ENCODE results near the gene PXN. TPM values are rescaled to one million over a fixed set of nuclear protein-coding genes. Genes with fewer than 3 reads are reported as not detected.
"Not testable (repeated sequence)": the region's sequence is repeated elsewhere in the genome, so short reads cannot be mapped to it uniquely, and the experiment has no call there.

PXN gene
- total RNA-seq, 1 experiment from 2014 or later, result 89.9 TPM

GRCh38 chr12:120253313-120253712 lies 12.2 kb downstream of the PXN start:
- not testable (repeated sequence) for DNase-seq; H3K4me3 ChIP-seq (ENCODE audit: insufficient read depth, low read depth, low read length); H3K27me3 ChIP-seq (ENCODE audit: control insufficient read depth, insufficient read depth, low read length); H3K36me3 ChIP-seq (replicated peaks; ENCODE audit: control insufficient read depth, insufficient read depth, low read length)

- no peak for DNase-seq
- Histone ChIP-seq H3K4me3 (ENCODE audit: insufficient read depth, low read depth, low read length) (no peak overlapping the region), H3K36me3 (replicated peaks; ENCODE audit: control insufficient read depth, insufficient read depth, low read length) (no peaks in the 10 kb centered on the region; the same call in 1 of the 2 replicates), H3K27me3 (ENCODE audit: control insufficient read depth, insufficient read depth, low read length) (no peaks in the 10 kb centered on the region)
These were observed 13.2 kb downstream of the PXN start for GRCh38 chr12:120252071-120252906.

DNA sequence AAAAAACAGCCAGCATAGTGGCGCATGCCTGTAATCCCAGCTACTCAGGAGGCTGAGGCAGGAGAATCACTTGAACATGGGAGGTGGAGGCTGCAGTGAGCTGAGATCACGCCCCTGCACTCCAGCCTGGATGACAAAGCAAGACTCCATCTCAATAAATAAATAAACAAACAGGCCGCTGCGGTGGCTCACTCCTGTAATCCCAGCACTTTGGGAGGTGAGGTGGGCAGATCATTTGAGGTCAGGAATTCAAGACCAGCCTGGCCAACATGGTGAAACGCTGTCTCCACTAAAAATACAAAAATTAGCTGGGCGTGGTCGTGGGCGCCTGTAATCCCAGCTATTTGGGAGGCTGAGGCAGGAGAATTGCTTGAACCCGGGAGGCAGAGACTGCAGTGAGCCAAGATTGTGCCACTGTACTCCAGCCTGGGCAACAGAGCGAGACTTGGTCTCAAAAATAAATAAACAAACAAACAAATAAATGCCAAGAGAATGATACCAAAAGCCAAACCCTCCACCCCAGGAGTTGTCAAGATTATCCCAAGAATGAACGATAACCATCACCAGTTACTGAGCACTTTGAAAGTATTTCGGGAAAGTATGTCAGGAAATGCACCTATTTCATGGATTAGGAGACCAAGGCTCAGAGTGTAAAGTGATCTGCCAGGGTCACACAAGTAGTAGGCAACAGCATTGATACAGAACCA lies 14.0 kb downstream of the PXN start:
- not testable (repeated sequence) for H3K27me3 ChIP-seq (ENCODE audit: control insufficient read depth, insufficient read depth, low read length); H3K4me3 ChIP-seq (ENCODE audit: insufficient read depth, low read depth, low read length); H3K36me3 ChIP-seq (replicated peaks; ENCODE audit: control insufficient read depth, insufficient read depth, low read length); DNase-seq

DNA sequence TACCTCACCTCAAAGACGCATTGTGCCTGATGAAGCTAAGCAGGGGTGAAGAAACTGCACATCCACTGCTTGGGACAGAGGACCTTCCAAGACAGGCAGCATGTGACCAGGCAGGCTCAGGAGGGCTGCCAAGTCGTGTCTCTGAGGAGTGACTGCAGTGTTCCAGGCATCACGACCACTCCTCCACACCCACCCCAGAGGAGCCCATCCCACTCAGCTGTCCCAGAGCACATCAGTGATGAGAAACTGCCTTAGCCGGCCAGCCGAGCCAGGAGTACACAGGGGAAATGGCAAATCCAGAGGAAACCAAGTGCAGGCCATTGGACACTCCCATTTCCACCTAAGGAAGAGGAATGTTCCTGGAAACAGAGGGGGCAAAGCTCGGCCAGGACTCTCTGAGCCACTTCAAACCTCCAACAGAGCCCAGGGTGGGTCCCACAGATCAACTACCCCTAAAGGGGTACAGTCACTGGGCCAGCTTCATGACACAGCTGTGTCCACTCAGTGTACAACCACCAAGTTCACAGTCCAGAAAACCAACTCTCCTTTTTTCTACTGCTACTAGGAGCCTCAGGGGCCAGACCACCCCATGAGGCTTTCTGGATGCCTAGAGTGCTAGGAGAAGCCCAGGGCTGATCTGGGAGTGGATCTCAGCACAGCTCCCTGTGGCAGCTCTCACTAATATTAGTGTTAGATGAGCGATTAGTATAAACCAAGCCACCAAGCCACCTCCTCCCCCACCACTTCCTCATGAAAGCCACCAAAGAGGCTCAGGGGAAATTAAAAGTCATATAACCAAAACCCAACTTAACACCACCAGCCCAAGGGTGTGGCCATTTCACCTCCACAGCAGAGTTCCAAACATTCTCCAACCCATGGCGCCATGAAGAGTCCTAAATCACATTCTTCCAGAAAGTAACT lies 15.4 kb downstream of the PXN start:
- H3K36me3 ChIP-seq (replicated peaks; ENCODE audit: control insufficient read depth, insufficient read depth, low read length), result no peaks in the 10 kb centered on the region; the same call in 1 of the 2 replicates
- H3K27me3 ChIP-seq (ENCODE audit: control insufficient read depth, insufficient read depth, low read length), result no peaks in the 10 kb centered on the region
- DNase-seq, result no peak
- no peak overlapping the region for H3K4me3 ChIP-seq (ENCODE audit: insufficient read depth, low read depth, low read length)

DNA sequence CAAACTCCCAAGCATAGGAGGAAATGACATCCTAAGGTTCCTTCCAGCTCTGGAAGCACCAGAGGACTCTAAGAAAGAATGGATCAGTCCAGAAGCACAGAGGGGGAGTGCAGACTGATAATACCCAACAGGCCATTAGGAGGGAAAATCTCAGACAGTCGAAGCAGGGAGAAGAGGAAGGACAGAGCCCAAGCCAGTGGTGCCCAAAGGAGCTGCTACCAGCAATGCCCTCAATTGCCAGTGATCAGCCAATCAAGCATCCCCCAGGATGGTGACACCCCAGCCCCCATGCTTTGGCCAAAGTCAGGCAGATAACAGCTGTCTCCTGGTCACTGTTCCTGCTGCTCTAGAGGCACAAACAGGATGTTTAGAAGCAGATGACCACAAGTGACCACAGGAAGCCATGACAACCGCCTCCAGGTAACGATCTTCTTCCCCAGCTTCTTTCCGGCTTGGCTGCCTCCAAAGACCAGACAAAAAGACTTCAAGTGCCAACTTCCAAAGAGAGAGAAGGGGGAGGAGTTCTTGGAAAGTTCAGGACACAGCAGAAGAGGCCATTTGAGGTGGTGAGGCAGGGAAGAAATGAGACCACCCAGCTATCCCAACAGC lies 16.2 kb downstream of the PXN start:
- Histone ChIP-seq H3K4me3 (ENCODE audit: insufficient read depth, low read depth, low read length) (no peak overlapping the region), H3K27me3 (ENCODE audit: control insufficient read depth, insufficient read depth, low read length) (no peaks in the 10 kb centered on the region), H3K36me3 (replicated peaks; ENCODE audit: control insufficient read depth, insufficient read depth, low read length) (no peaks in the 10 kb centered on the region; the same call in 1 of the 2 replicates)
- no peak for DNase-seq

GRCh38 chr12:120247621-120248030 lies 17.9 kb downstream of the PXN start:
- Histone ChIP-seq H3K27me3 (ENCODE audit: control insufficient read depth, insufficient read depth, low read length) (no peaks in the 10 kb centered on the region), H3K4me3 (ENCODE audit: insufficient read depth, low read depth, low read length) (no peak overlapping the region), H3K36me3 (replicated peaks; ENCODE audit: control insufficient read depth, insufficient read depth, low read length) (no peaks in the 10 kb centered on the region; the same call in 1 of the 2 replicates)
- DNase-seq, result no peak

DNA sequence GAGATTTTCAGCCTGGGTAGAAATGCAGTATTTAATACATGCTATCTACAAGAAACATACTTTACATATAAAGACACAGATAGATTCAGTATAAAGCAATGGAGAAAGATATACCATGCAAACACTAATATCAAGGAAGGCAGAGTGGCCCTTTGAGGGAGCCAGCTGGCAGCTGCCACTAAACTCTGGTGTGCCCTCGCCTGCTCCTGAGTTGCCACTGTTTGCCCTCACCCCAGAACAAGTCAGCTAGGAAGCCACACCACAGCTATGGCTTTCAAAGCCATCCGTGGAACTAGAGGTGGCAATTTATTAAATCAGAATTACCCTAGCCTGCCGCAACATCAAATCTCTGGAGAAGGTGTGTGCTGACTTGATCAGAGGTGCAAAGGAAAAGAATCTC lies 18.3 kb downstream of the PXN start:
- Histone ChIP-seq H3K36me3 (replicated peaks; ENCODE audit: control insufficient read depth, insufficient read depth, low read length) (no peaks in the 10 kb centered on the region; the same call in 1 of the 2 replicates), H3K27me3 (ENCODE audit: control insufficient read depth, insufficient read depth, low read length) (no peaks in the 10 kb centered on the region), H3K4me3 (ENCODE audit: insufficient read depth, low read depth, low read length) (no peak overlapping the region)
- DNase-seq, result no peak

- H3K36me3 ChIP-seq (replicated peaks; ENCODE audit: control insufficient read depth, insufficient read depth, low read length), result not testable (repeated sequence)
These were observed 18.8 kb downstream of the PXN start for GRCh38 chr12:120246705-120247104.

DNA sequence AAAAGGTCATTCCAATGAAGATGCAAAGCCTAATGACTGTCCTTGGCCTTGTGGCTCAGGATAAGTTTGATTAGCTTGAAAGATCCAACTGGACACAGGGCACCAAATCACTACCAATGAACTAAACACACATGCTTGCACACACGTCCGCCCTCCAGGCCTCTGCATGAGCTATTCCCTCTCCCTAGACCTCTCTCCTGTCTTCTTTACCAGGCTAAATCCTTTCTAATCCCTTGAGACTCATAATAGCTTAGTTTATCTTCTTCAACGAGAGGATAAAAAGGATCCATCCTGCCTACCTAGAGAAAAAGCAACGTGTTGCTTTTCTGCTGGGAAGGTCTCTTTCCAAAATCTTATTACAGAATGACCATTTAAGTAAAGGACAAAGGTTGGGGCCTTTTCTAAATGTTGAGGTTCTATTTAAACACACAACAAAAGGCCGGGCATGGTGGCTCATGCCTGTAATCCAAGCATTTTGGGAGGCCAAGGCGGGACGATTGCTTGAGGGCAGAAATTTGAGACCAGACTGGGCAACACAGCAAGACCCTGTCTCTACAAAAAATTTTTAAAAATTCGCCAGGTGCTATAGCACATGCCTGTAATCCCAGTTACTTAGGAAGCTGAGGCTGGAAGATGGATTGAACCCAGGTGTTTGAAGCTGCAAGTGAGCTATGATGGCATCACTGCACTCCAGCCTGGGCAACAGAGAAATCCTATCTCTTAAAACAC lies 22.4 kb downstream of the PXN start:
- Histone ChIP-seq H3K36me3 (replicated peaks; ENCODE audit: control insufficient read depth, insufficient read depth, low read length) (no peaks in the 10 kb centered on the region; the same call in 1 of the 2 replicates), H3K27me3 (ENCODE audit: control insufficient read depth, insufficient read depth, low read length) (no peaks in the 10 kb centered on the region), H3K4me3 (ENCODE audit: insufficient read depth, low read depth, low read length) (no peak overlapping the region)
- no peak for DNase-seq

More at GRCh38 chr12:120246705-120247104, 18.8 kb downstream of the PXN start:
- H3K27me3 ChIP-seq (ENCODE audit: control insufficient read depth, insufficient read depth, low read length); DNase-seq; H3K4me3 ChIP-seq (ENCODE audit: insufficient read depth, low read depth, low read length): not testable (repeated sequence)

DNA sequence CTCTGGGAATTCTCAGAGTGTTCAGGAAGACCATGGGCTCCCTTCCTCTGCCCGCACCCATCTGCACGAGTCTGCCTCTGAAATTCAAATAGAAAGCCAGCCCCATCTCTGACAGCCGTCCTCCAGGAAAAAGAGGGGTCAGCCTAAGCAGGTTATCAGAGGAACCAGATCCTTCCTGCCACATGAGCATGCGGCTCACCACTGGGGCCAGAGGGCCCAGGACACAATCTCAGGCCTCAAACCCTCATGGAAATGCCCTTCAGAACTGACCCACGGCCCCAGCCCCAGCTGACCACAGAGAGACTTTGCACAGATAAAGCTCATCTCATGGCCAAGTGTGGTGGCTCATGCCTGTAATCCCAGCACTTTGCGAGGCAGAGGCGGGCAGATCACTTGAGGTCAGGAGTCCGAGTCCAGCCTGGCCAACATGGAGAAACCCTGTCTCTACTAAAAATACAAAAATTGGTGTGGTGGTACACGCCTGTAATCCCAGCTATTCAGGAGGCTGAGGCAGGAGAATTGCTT lies 23.2 kb downstream of the PXN start:
- H3K36me3 ChIP-seq (replicated peaks; ENCODE audit: control insufficient read depth, insufficient read depth, low read length), result no peaks in the 10 kb centered on the region; the same call in none of the 2 replicates
- DNase-seq, result no peak
- H3K4me3 ChIP-seq (ENCODE audit: insufficient read depth, low read depth, low read length), result no peak overlapping the region

GRCh38 chr12:120241561-120242274 lies 23.8 kb downstream of the PXN start:
- H3K4me3 ChIP-seq (ENCODE audit: insufficient read depth, low read depth, low read length), result no peak overlapping the region
- H3K27me3 ChIP-seq (ENCODE audit: control insufficient read depth, insufficient read depth, low read length), result no peaks in the 10 kb centered on the region
- DNase-seq, result no peak
- no peaks in the 10 kb centered on the region; the same call in none of the 2 replicates for H3K36me3 ChIP-seq (replicated peaks; ENCODE audit: control insufficient read depth, insufficient read depth, low read length)

More for the DNA sequence above, 23.2 kb downstream of the PXN start:
- H3K27me3 ChIP-seq (ENCODE audit: control insufficient read depth, insufficient read depth, low read length), result no peaks in the 10 kb centered on the region

DNA sequence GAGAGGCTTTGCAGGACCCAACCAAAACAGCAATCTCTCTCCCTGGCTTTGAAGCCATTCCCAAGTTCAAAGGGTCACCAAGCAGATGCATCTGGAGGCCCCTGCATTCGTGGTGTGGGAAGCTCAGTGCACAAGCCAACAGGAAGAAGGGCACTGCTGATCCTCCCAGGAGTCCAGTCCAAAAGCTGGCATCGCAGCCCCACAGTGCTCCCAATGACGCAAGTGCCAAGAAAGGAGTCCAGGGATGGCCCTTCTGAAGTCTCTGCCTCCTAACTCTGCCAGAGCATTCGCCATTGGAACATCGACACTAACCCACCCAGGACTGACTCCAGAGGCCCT lies 25.1 kb downstream of the PXN start:
- H3K4me3 ChIP-seq (ENCODE audit: insufficient read depth, low read depth, low read length), result no peak overlapping the region
- no peak for DNase-seq
- H3K36me3 ChIP-seq (replicated peaks; ENCODE audit: control insufficient read depth, insufficient read depth, low read length), result no peaks in the 10 kb centered on the region; the same call in none of the 2 replicates
- no peaks in the 10 kb centered on the region for H3K27me3 ChIP-seq (ENCODE audit: control insufficient read depth, insufficient read depth, low read length)
